Measurements from ENCODE around the gene ANKRD13A.
"Not testable (repeated sequence)": the region's sequence is repeated elsewhere in the genome, so short reads cannot be mapped to it uniquely, and the experiment has no call there.

The ANKRD13A gene

GRCh38 chr12:110008681-110009398 lies 9.6 kb downstream of the ANKRD13A start:
- not testable (repeated sequence) for DNase-seq

GRCh38 chr12:110010853-110011723 lies 11.9 kb downstream of the ANKRD13A start:
- peak; percentile 37 to 59 for DNase-seq

- peak in 1 of 2 donors; percentile 41 for DNase-seq
These were observed 12.9 kb downstream of the ANKRD13A start for GRCh38 chr12:110012137-110012536.

- DNase-seq: no peak
These were observed 13.4 kb downstream of the ANKRD13A start for GRCh38 chr12:110012659-110013058.

GRCh38 chr12:110015132-110015531 lies 15.9 kb downstream of the ANKRD13A start:
- DNase-seq: peak; percentile 64 to 69

GRCh38 chr12:110020956-110021355 lies 21.7 kb downstream of the ANKRD13A start:
- DNase-seq: no peak

- no peak for DNase-seq
These were observed 24.1 kb downstream of the ANKRD13A start for GRCh38 chr12:110023059-110023980.

GRCh38 chr12:110024051-110024450 lies 24.8 kb downstream of the ANKRD13A start:
- no peak for DNase-seq

GRCh38 chr12:110028323-110028722 lies 29.1 kb downstream of the ANKRD13A start:
- no peak for DNase-seq

- peak; percentile 80 to 93 for DNase-seq
These were observed 30.1 kb downstream of the ANKRD13A start for GRCh38 chr12:110029290-110029815.

- no peak for DNase-seq
These were observed 34.7 kb downstream of the ANKRD13A start for GRCh38 chr12:110033888-110034287.

GRCh38 chr12:110035534-110036104 lies 36.4 kb downstream of the ANKRD13A start:
- DNase-seq: no peak

- no peak for DNase-seq
These were observed 38.1 kb downstream of the ANKRD13A start for GRCh38 chr12:110037315-110037714.

GRCh38 chr12:110038741-110039084 lies 39.5 kb downstream of the ANKRD13A start:
- no peak for DNase-seq

GRCh38 chr12:110039085-110039807 lies 40.0 kb downstream of the ANKRD13A start:
- DNase-seq: peak in 1 of 2 donors; percentile 59

GRCh38 chr12:110042264-110042663 lies 43.0 kb downstream of the ANKRD13A start:
- DNase-seq: no peak

- no peak for DNase-seq
These were observed 47.4 kb downstream of the ANKRD13A start for GRCh38 chr12:110046451-110047187.

GRCh38 chr12:110047297-110047940 lies 48.2 kb downstream of the ANKRD13A start:
- DNase-seq: no peak

GRCh38 chr12:110048242-110049027 lies 49.2 kb downstream of the ANKRD13A start, which contains the start of gene C12orf76:
C12orf76 (minus strand) TSS chr12:110048522; CDS start chr12:110048495, 27 bp downstream.
- DNase-seq: peak; percentile 95 to 98
